ENCODE measurements around the gene NME3.

NME3 gene

DNA sequence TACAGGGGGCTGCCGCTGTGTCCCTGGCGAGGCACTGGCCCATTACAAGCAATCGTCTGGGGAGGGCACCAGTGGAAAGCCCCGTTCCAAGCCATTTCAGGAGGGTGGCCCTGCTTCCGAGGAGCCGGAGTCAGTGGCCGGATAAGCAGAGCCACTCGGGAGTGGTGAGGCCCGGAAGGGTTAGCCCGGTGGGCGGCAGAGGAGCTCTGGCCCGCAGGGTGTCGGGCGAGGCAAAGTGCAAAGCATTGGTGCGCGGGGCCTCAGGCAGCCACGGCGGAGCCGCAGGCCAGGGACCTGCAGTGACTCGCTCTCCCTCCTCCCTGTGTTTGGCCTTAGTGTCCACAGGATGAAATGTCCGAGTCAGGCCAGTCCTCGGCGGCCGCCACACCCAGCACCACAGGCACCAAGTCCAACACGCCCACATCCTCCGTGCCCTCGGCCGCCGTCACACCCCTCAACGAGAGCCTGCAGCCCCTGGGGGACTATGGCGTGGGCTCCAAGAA lies 24.6 kb downstream of the NME3 start:
- TF ChIP-seq, protein P1, sequence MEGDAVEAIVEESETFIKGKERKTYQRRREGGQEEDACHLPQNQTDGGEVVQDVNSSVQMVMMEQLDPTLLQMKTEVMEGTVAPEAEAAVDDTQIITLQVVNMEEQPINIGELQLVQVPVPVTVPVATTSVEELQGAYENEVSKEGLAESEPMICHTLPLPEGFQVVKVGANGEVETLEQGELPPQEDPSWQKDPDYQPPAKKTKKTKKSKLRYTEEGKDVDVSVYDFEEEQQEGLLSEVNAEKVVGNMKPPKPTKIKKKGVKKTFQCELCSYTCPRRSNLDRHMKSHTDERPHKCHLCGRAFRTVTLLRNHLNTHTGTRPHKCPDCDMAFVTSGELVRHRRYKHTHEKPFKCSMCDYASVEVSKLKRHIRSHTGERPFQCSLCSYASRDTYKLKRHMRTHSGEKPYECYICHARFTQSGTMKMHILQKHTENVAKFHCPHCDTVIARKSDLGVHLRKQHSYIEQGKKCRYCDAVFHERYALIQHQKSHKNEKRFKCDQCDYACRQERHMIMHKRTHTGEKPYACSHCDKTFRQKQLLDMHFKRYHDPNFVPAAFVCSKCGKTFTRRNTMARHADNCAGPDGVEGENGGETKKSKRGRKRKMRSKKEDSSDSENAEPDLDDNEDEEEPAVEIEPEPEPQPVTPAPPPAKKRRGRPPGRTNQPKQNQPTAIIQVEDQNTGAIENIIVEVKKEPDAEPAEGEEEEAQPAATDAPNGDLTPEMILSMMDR (conservative IDR thresholded peaks at IDR 0.05; ENCODE audit: low read length), result no peak
- H3K4me3 ChIP-seq (ENCODE audit: low read length), result no peak overlapping the region
- DNase-seq (ENCODE audit: low read depth), result no peak

DNA sequence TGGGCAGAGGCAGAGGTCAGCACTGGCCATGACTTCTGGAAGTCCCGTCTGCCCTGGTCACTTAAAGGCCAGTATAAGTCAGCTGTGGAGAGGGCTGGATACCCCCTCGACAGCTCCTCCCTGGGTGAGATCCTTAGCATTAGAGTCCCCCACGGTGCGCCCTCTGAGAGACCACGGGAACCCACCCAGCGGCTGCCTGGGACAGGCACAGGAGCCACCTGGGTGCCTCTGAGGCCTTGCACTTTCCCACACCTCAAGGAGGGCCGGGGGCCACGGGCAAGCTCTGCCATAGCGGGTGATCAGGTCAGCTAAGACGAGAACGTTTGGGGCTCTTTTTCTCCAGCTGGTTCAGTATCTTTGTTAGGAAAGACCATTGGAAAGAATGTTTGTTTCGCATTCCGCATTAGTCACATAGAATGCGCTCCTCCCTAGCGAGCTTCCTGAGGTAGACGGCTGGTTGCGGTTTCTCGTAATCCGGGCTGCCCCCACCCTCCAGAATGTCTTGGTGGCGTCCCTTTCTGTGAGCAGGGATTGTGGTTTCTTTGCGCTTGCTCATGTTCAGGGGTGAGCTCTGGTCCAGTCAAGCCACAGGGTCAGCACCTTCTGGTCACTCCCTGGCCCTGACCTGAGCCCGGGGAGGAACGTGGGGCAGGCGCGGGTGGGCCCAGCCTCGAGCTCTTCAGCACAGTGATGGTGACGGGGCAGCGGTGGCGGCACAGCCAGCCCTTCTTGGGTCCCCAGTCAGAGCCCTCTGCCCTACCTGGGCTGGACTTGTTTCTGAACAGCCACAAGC lies 25.2 kb downstream of the NME3 start:
- no peak overlapping the region for H3K4me3 ChIP-seq (ENCODE audit: low read length)
- DNase-seq (ENCODE audit: low read depth), result peak; percentile 57
- TF ChIP-seq, protein P1 (conservative IDR thresholded peaks at IDR 0.05; ENCODE audit: low read length), result no peak

DNA sequence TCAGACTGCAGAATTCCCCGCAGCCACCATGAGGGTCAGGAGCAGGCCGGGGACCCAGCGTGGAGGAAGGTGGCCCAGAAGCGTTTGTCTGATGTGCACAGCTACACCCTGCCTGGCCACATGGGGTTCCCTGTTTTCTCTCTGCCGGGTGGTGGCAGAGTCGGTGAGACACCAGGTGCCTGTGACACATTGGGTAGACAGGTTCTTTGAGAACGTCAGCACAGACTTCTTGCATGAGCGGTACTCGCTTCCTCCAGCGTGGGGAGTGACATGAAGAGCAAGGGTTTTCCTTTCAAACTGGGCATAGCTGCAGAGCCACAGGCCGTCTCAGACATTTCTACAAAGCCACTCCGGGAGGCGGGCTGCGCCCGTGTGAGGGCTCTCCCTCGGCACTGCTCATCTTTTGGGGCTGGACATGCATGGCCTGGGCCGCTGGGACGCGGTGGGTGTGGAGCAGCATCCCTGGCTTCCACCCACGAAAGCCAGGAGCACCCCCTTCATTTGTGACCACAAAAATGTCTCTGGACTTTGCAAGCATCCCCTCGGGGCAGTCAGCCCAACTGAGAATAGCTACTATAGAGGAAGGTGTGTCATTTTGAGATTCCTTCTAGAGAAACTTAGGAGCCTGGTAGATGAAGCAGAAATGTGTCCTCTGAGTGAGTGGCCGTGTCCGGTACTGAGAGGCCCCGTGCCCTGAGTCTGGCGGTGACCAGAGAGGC lies 26.0 kb downstream of the NME3 start:
- peak; percentile 79 for DNase-seq (ENCODE audit: low read depth)
- TF ChIP-seq, protein P1 (conservative IDR thresholded peaks at IDR 0.05; ENCODE audit: low read length), result no peak
- H3K4me3 ChIP-seq (ENCODE audit: low read length), result no peak overlapping the region

GRCh38 chr16:1744338-1744840 lies 27.0 kb downstream of the NME3 start:
- TF ChIP-seq, protein P1 (conservative IDR thresholded peaks at IDR 0.05; ENCODE audit: low read length), result no peak
- no peak for DNase-seq (ENCODE audit: low read depth)
- H3K4me3 ChIP-seq (ENCODE audit: low read length), result no peak overlapping the region

DNA sequence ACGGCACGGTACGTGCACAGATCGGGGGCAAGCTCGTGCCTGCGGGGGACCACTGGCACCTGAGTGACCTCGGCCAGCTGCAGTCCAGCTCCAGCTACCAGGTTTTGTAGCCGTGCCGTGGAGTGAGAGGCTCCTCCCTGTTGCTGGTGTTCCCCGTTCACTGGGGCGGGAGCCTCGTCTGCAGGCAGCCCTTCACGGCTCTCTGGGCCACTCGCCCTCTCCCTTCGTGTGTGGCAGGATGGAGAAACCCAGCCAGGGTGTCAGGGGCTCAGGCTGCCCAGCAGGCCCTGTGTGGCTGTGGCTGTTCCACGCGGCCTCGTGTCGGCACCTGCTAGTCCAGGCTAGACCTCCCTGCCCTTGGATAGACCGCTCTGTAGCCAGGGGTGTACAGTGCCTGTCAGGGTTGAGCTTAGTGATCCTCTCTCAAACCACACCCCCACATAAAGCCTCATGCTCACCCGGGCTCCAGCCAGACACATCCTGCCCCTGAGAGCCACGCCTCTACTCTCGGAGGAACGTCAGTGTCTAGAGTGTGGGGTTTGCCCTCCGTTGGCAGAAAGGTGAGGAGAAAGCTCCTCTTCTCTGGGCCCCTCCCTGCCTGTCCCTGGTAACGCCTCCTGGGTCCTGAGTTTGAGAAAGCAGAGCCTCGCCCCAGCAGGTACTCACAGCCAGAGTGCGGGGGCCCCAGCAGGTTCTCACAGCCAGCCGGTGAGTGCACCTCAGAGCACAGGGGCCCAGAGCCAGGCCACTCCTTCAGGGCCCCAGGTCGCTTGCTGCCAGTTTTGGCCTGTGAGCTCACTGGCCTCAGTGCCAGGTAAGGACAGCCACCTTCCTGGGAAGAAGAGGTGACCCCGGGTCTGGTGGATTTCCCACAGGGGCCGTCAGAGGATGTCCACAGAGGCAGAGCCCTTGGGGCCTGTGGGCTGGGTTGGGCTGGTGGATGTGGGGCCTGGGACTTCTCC lies 27.7 kb downstream of the NME3 start:
- no peak overlapping the region for H3K4me3 ChIP-seq (ENCODE audit: low read length)
- DNase-seq (ENCODE audit: low read depth), result no peak
- TF ChIP-seq, protein P1 (conservative IDR thresholded peaks at IDR 0.05; ENCODE audit: low read length), result no peak

DNA sequence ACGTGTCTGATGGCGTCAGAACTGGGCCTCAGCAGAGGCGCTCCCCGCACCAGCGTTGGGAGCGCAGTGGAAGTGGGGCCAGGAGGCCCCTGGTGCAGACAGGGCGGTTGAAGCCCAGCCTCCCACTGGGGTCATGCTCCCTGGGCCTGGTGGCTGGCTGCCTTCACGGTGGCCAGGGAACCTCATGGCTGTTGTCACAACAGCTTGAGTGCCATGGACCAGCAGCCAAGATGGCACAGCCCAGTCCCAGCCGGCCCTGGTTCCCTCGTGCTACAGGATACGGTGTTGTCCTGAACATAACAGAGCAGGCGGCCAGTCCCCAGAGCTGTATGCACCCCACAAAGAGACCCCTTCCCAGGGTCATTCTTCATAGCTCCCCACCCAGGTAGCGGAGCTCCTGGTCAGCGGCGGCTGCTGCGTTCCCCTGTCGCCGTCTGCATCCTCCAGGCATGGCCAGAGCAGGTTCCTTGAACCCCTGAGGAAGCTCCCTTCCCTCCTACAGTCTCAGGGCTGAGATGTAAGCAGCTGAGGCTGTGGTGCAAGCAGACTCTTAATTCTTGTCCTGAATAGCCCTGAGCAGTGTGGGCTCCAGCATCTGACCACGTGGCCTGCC lies 29.7 kb downstream of the NME3 start:
- H3K4me3 ChIP-seq (ENCODE audit: low read length), result no peak overlapping the region
- no peak for DNase-seq (ENCODE audit: low read depth)
- TF ChIP-seq, protein P1 (conservative IDR thresholded peaks at IDR 0.05; ENCODE audit: low read length), result no peak
